Measurements from ENCODE around the gene UBE2K. TPM values are rescaled to one million over a fixed set of nuclear protein-coding genes. Genes with fewer than 3 reads are reported as not detected.

The UBE2K gene
- total and polyA plus RNA-seq, 2 of the 13 experiments (the other 11 are each of a cell fraction or from before 2014, with no cell fraction given): 36.2 to 81.0 TPM

DNA sequence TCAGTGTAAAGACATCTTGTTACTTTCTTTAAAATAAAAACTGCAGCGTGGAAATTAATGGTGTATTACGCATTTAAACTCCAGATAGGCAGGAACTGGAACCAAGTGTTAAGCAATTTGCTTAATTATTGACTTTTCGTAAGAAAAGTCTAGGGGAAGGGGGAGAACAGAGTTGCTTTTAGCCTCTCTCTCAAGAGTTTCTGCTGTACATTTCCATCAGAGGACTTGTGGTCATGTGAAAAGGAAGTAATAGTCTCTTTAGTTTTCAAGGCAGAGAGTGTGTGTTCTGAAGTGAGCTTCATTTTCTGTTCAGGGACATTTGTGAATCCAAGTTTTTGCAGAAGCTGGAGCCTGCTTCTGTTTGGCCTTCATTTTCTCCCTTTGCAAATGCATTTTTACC lies 127.2 kb downstream of the UBE2K start:
- DNase-seq (ENCODE audit: low spot score) (no peak), FAIRE-seq (no peak), ATAC-seq (no peak)
- Histone ChIP-seq H3K4me3 (replicated peaks in 1 of 3; ENCODE audit: insufficient read depth in 1 of 3, low read depth in 2 of 3, low read length in 3 of 3) (no peak overlapping the region), H3K9me3 (ENCODE audit: low read length) (no peaks in the 10 kb centered on the region), H3K27ac (ENCODE audit: extremely low read length, insufficient read depth, low read length) (no peak overlapping the region), H2AFZ (ENCODE audit: low read length) (no peak overlapping the region), H3K9ac (ENCODE audit: insufficient read depth, low read depth, low read length) (no peak overlapping the region), H3K79me2 (ENCODE audit: insufficient read depth, low read length) (no peaks in the 10 kb centered on the region), H4K20me1 (ENCODE audit: insufficient read depth, low read length) (no peaks in the 10 kb centered on the region), H3K27me3 (ENCODE audit: control insufficient read depth in 1 of 2, insufficient read depth in 2 of 2, low read length in 2 of 2) (no peaks in the 10 kb centered on the region), H3K36me3 (replicated peaks in 1 of 2; ENCODE audit: control insufficient read depth in 1 of 2, insufficient read depth in 2 of 2, low read length in 2 of 2) (peaks cover 5 to 14% of the 10 kb centered on the region in 2 experiments; a peak in 3 of 5 replicates), H3K4me1 (ENCODE audit: insufficient read depth, low read length) (peaks cover 13% of the 10 kb centered on the region), H3K4me2 (ENCODE audit: low read depth, low read length) (no peak overlapping the region)
- ChIA-PET CTCF (ENCODE audit: low intra/inter-chr PET ratio, low total read pairs) (no interaction called here), POLR2A (interaction anchor here (0.7 kb wide), 1 partner anchor 231 kb away, joined by 3 read pairs; the partner anchor contains the start of gene N4BP2)
- in situ Hi-C loops (cut with HindIII; ENCODE audit: extremely low pct_ligation_motif_present, low pct_unique_long_range_greater_than_20kb): no loop called here
- 98% methylated on average over 3 of the region's 3 CpGs for WGBS (ENCODE audit: low lambda C conversion rate)
- no TSS peak for BruUV-seq (replicated peaks)
- TF ChIP-seq ELF1 (CRISPR knock-in tag; IDR thresholded peaks at IDR 0.05) (no peak), DR1 (CRISPR knock-in tag; IDR thresholded peaks at IDR 0.05) (no peak), GZF1 (CRISPR knock-in tag; IDR thresholded peaks at IDR 0.05) (no peak), NCOA5 (CRISPR knock-in tag; IDR thresholded peaks at IDR 0.05) (no peak), NKX3-1 (CRISPR knock-in tag; IDR thresholded peaks at IDR 0.05) (no peak), ZZZ3 (CRISPR knock-in tag; IDR thresholded peaks at IDR 0.05; ENCODE audit: borderline replicate concordance) (no peak), ZMYM3 (CRISPR knock-in tag; IDR thresholded peaks at IDR 0.05) (no peak), ZNF749 (CRISPR knock-in tag; IDR thresholded peaks at IDR 0.05; ENCODE audit: borderline replicate concordance) (no peak), GTF3A (CRISPR knock-in tag; conservative IDR thresholded peaks at IDR 0.05) (no peak), MIER2 (CRISPR knock-in tag; IDR thresholded peaks at IDR 0.05) (no peak), ZNF615 (CRISPR knock-in tag; IDR thresholded peaks at IDR 0.05; ENCODE audit: borderline replicate concordance) (no peak), FOSL2 (CRISPR knock-in tag; IDR thresholded peaks at IDR 0.05) (no peak), YEATS4 (CRISPR knock-in tag; IDR thresholded peaks at IDR 0.05; ENCODE audit: borderline replicate concordance) (no peak), MTA3 (CRISPR knock-in tag; IDR thresholded peaks at IDR 0.05) (no peak), NRL (CRISPR knock-in tag; IDR thresholded peaks at IDR 0.05; ENCODE audit: borderline replicate concordance) (no peak)
- TF ChIP-seq, protein P1, sequence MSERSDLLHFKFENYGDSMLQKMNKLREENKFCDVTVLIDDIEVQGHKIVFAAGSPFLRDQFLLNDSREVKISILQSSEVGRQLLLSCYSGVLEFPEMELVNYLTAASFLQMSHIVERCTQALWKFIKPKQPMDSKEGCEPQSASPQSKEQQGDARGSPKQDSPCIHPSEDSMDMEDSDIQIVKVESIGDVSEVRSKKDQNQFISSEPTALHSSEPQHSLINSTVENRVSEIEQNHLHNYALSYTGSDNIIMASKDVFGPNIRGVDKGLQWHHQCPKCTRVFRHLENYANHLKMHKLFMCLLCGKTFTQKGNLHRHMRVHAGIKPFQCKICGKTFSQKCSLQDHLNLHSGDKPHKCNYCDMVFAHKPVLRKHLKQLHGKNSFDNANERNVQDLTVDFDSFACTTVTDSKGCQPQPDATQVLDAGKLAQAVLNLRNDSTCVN (CRISPR knock-in tag; IDR thresholded peaks at IDR 0.05; ENCODE audit: borderline replicate concordance): no peak
- intact Hi-C loops (cut with micrococcal nuclease; ENCODE audit: unreplicated experiment): no loop called here

Measured in HepG2 (cell line).